Transverse colon (tissue), 4 donors: ENCODE results near the gene CUL3. TPM values are rescaled to one million over a fixed set of nuclear protein-coding genes. Genes with fewer than 3 reads are reported as not detected.

Experiments
- DNase-seq: peaks from one replicate; pipeline ENCODE4 v3.0.0-alpha.2; 2019
- H3K27ac ChIP-seq, 4 donors: fragments of 200-600 bp; sonication (generic); 2 replicates each; pipeline ENCODE4 v1.5.1; 2016 to 2018; ENCODE audit warnings: inconsistent platforms in 4 of 4
- H3K27me3 ChIP-seq: fragments of 200-600 bp; sonication (generic); 2 replicates; pipeline ENCODE4 v1.5.1; 2017; ENCODE audit warnings: inconsistent platforms
- H3K36me3 ChIP-seq, 4 donors: fragments of 200-600 bp; sonication (generic); 2 replicates each; pipeline ENCODE4 v1.5.1; 2017 to 2019; ENCODE audit warnings: inconsistent platforms in 4 of 4
- H3K4me1 ChIP-seq, 4 donors: fragments of 200-600 bp; sonication (generic); 2 replicates each; pipeline ENCODE4 v1.5.1; 2017 to 2020; ENCODE audit warnings: inconsistent platforms in 4 of 4
- H3K4me3 ChIP-seq, 4 donors: fragments of 200-600 bp; sonication (generic); 1 replicate in 1 of 4; 2 replicates in 3 of 4; pipeline versions ENCODE4 v1.5.1 to v1.6.1; 2017 to 2019; ENCODE audit warnings: inconsistent platforms in 4 of 4
- H3K9me3 ChIP-seq, 2 donors: fragments of 200-600 bp; sonication (generic); 2 replicates each; pipeline ENCODE4 v1.5.1; 2017 to 2019; ENCODE audit warnings: inconsistent platforms in 2 of 2
- EP300 ChIP-seq: sonication (generic); formaldehyde crosslinking; IDR thresholded peaks from one replicate; pipeline ENCODE4 v1.6.1; 2017; ENCODE audit warnings: antibody characterized with exemption, low read depth
- POLR2A ChIP-seq: fragments of 450-650 bp; IDR thresholded peaks from one replicate; pipeline ENCODE4 v1.6.1; 2016; ENCODE audit warnings: antibody characterized with exemption, mild to moderate bottlenecking, moderate library complexity
- POLR2AphosphoS5 ChIP-seq, 3 donors: sonication (generic); formaldehyde crosslinking; IDR thresholded peaks; one replicate each; pipeline ENCODE4 v1.6.1; 2016; ENCODE audit warnings: antibody characterized with exemption in 3 of 3
- WGBS, 2 donors: methylation state at CpG; one replicate each; pipeline ENCODE4 v1.1.5; 2018; ENCODE audit warnings: low coverage in 1 of 2; 5-methylcytosine and 5-hydroxymethylcytosine counted together
- in situ Hi-C, 4 donors: fragments of 200-750 bp; cut with MboI; loops; one replicate each; pipeline versions ENCODE4 v1.15.0 to v1.15.1; 2017; ENCODE audit warnings: low sequenced_read_pairs in 3 of 4, low pct_ligation_motif_present in 1 of 4, low pct_unique_long_range_greater_than_20kb in 1 of 4
- intact Hi-C: fragments of 100-400 bp; cut with DNase I; formaldehyde crosslinking; loops from one replicate; pipeline ENCODE4 v1.15.1; 2023; ENCODE audit warnings: low total_unique reads
- total RNA-seq, 4 donors: library from RNA; depleted of rRNA; stranded (reverse); fragments of >200 nt; gene quantifications; one replicate each; pipeline ENCODE4 v1.1.0, GENCODE V29; 2016
- TF ChIP-seq, protein P1 (sequence below), 5 experiments: fragments of 200-600 bp in 3 of 5; fragments of 450-650 bp in 2 of 5; sonication (generic) in 3 of 5; IDR thresholded peaks; 1 replicate in 2 of 5; 2 replicates in 3 of 5; pipeline ENCODE4 v1.5.1; 2016 to 2017; ENCODE audit warnings: antibody characterized with exemption in 5 of 5, inconsistent platforms in 3 of 5, mild to moderate bottlenecking in 2 of 5, moderate library complexity in 1 of 5

CUL3 gene
- total RNA-seq, 4 donors from 2014 or later: 18.5 to 104 (median 57.9) TPM

DNA sequence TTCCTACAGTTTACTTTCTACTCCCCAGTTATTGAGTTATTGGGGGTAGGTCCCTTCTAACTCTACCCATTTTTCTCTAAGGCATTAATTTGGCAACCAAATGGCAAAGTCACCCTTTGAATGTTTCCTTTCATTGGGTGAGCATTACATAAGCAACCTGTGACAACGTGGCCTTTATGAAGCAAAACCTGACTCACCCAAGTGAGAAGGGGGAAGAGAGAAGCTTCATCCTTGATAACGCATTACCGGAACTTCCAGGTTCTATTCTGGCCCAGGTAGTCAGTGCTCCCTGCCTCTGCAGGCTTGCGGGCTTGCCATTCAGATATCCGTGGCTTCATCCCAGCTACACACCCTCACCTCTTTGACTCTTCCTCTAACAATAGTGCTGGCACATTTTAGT is 144.2 kb downstream of the CUL3 start:
- no peaks in the 10 kb centered on the region for H3K36me3 ChIP-seq
- no peak for DNase-seq
- no peaks in the 10 kb centered on the region for H3K9me3 ChIP-seq
- no peak overlapping the region for H3K4me3 ChIP-seq
- TF ChIP-seq EP300: no peak
- intact Hi-C loops: loop anchor here (10.0 kb wide), 1 partner anchor 86 kb away; no protein-coding TSS in a partner anchor
- H3K4me1 ChIP-seq: peaks cover 0 to 6% (median 2%) of the 10 kb centered on the region in 4 donors
- 50 to 74% methylated on average over 1 to 5 of the region's 5 CpGs for WGBS, 2 donors
- in situ Hi-C loops: no loop called here
- H3K27me3 ChIP-seq: peaks cover 12% of the 10 kb centered on the region
- H3K27ac ChIP-seq: no peak overlapping the region

DNA sequence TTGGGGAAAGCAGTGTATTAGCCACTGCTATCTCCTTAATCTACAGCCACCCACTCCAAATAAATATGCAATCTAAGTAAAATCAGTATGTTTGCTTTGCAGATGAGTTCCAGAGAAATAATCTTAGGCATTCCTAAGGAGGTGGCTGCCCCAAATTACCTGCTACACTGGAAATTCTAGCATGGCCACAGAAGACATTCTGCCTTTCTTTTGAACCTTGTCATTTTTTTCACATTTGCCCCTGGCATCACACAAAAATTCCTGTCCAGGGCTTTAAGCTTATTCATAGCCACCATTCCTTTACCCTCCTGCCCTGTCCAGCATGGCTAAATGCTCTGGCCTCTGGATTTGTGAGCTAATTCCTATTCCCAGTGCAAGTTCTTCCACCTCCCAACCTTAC is 146.4 kb downstream of the CUL3 start:
- peaks cover 0 to 6% (median 2%) of the 10 kb centered on the region in 4 donors for H3K4me1 ChIP-seq
- TF ChIP-seq, protein P1, sequence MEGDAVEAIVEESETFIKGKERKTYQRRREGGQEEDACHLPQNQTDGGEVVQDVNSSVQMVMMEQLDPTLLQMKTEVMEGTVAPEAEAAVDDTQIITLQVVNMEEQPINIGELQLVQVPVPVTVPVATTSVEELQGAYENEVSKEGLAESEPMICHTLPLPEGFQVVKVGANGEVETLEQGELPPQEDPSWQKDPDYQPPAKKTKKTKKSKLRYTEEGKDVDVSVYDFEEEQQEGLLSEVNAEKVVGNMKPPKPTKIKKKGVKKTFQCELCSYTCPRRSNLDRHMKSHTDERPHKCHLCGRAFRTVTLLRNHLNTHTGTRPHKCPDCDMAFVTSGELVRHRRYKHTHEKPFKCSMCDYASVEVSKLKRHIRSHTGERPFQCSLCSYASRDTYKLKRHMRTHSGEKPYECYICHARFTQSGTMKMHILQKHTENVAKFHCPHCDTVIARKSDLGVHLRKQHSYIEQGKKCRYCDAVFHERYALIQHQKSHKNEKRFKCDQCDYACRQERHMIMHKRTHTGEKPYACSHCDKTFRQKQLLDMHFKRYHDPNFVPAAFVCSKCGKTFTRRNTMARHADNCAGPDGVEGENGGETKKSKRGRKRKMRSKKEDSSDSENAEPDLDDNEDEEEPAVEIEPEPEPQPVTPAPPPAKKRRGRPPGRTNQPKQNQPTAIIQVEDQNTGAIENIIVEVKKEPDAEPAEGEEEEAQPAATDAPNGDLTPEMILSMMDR (IDR thresholded peaks at IDR 0.05): no peak
- TF ChIP-seq POLR2A (no peak), POLR2AphosphoS5 (IDR thresholded peaks at IDR 0.05) (no peak), EP300 (no peak)
- no peak overlapping the region for H3K27ac ChIP-seq
- H3K27me3 ChIP-seq: peaks cover 12% of the 10 kb centered on the region
- H3K36me3 ChIP-seq: no peaks in the 10 kb centered on the region
- DNase-seq: no peak
- H3K9me3 ChIP-seq: no peaks in the 10 kb centered on the region
- in situ Hi-C loops: no loop called here
- no peak overlapping the region for H3K4me3 ChIP-seq
- intact Hi-C loops: no loop called here

DNA sequence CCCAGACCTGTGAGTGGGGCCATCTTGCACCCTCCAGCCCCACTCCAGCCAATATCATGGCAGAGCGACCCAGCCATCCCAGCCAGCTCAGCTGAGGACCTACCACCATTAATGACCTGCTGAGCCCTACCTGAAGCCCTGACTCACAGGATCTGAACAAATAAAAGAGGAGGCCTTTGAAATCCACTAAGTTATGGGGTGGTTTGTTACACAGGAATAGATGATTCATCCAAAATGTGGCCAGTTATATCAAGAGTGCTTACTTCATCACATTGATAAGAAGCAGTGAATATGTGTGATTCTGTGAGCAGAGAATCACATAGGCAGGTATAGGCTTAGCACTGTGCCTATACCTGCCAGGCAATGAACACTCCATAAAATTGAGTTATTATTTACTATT is 148.5 kb downstream of the CUL3 start:
- 80% methylated on average over 1 of the region's 1 CpG; no CpG with 5 or more reads in 1 of the 2 donors for WGBS, 2 donors
- in situ Hi-C loops (no loop called here), intact Hi-C loops (no loop called here)
- TF ChIP-seq POLR2A (no peak), POLR2AphosphoS5 (IDR thresholded peaks at IDR 0.05) (no peak), EP300 (no peak)
- TF ChIP-seq, protein P1 (IDR thresholded peaks at IDR 0.05): no peak
- H3K36me3 ChIP-seq: no peaks in the 10 kb centered on the region
- H3K9me3 ChIP-seq: no peaks in the 10 kb centered on the region
- DNase-seq: no peak
- H3K4me1 ChIP-seq: no peaks in the 10 kb centered on the region
- H3K27me3 ChIP-seq: peaks cover 1% of the 10 kb centered on the region
- H3K4me3 ChIP-seq: no peak overlapping the region
- no peak overlapping the region for H3K27ac ChIP-seq

DNA sequence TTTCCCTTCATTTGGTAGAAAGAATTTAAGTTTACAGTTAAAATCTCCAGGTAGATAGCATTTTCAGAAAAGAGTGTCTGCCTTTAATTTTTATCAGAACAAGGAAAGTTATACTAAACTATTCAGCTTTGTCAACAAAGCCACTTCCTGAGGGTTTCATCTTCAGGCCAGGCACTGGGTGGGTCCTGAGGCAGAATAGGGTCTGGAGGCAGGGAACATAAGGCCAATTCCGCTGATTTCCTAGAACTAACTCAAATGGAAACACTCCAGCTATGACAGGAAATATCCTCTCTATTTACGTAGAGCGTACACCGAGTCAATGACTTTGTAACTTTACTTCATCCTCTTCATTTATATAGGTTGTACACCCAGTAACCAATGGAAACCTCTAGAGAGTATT is 150.5 kb downstream of the CUL3 start:
- in situ Hi-C loops: no loop called here
- Histone ChIP-seq H3K27me3 (no peaks in the 10 kb centered on the region), H3K27ac (no peak overlapping the region), H3K4me1 (no peaks in the 10 kb centered on the region), H3K9me3 (no peaks in the 10 kb centered on the region), H3K36me3 (no peaks in the 10 kb centered on the region), H3K4me3 (no peak overlapping the region)
- intact Hi-C loops: no loop called here
- DNase-seq: no peak
- WGBS, 2 donors: 73 to 80% methylated on average over 2 to 4 of the region's 4 CpGs
- TF ChIP-seq POLR2AphosphoS5 (IDR thresholded peaks at IDR 0.05): no peak
- TF ChIP-seq, protein P1 (IDR thresholded peaks at IDR 0.05): no peak
- TF ChIP-seq EP300: no peak
- TF ChIP-seq POLR2A: no peak

DNA sequence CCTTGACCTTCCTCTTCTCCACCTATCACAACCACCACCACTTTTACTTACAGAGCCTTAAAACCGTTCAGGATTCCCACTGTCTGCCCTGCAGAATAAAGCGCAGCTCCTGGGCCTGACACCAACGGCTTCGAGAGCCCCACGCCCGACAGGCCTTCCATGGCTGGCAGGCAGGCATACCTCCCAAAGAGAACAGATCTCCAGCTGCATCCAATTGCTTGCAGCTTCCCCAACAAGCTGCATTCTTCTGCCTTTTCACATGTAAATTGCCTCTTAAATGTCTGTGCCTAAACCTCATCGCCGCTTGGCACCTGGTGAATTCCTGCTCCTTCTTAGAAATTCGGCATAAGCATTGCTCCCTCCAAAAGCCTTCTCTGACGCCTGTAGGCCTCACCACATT is 151.7 kb downstream of the CUL3 start:
- H3K4me1 ChIP-seq: no peaks in the 10 kb centered on the region
- in situ Hi-C loops (no loop called here), intact Hi-C loops (no loop called here)
- DNase-seq: no peak
- no peak overlapping the region for H3K4me3 ChIP-seq
- H3K27me3 ChIP-seq: no peaks in the 10 kb centered on the region
- no peaks in the 10 kb centered on the region for H3K9me3 ChIP-seq
- 80 to 92% methylated on average over 7 to 10 of the region's 10 CpGs for WGBS, 2 donors
- no peak overlapping the region for H3K27ac ChIP-seq
- TF ChIP-seq POLR2AphosphoS5 (IDR thresholded peaks at IDR 0.05) (no peak), POLR2A (no peak), EP300 (no peak)
- TF ChIP-seq, protein P1 (IDR thresholded peaks at IDR 0.05): no peak
- H3K36me3 ChIP-seq: no peaks in the 10 kb centered on the region
